NCI-H146 treated with DMSO at 0.1 percent for 48 hours (cell line): ENCODE data around the gene SYDE1.
"Not testable (repeated sequence)": the region's sequence is repeated elsewhere in the genome, so short reads cannot be mapped to it uniquely, and the experiment has no call there.

Experiments used
- DNase-seq: peaks from one replicate; lab custom pipeline; 2025; ENCODE audit not compliant: unreplicated experiment; lab: John Stamatoyannopoulos, UW

Gene SYDE1

GRCh38 chr19:15107061-15108010 lies at the start of gene SYDE1:
Gene SYDE1 (plus strand): TSS chr19:15107401. CDS start chr19:15107434, 33 bp downstream.
- no peak for DNase-seq

GRCh38 chr19:15062036-15062435 lies 45.2 kb upstream of the SYDE1 start:
- no peak for DNase-seq

GRCh38 chr19:15070386-15070785 lies 36.8 kb upstream of the SYDE1 start:
- DNase-seq: not testable (repeated sequence)

GRCh38 chr19:15072930-15073647 lies 34.1 kb upstream of the SYDE1 start:
- DNase-seq: no peak

- no peak for DNase-seq
These were observed 32.8 kb upstream of the SYDE1 start for GRCh38 chr19:15074371-15074770.

- DNase-seq: no peak
These were observed 31.4 kb upstream of the SYDE1 start for GRCh38 chr19:15075806-15076205.

GRCh38 chr19:15080002-15080401 lies 27.2 kb upstream of the SYDE1 start:
- DNase-seq: not testable (repeated sequence)

GRCh38 chr19:15081911-15082310 lies 25.3 kb upstream of the SYDE1 start, which contains the start of gene OR1I1:
Gene OR1I1 (plus strand): TSS chr19:15082211. CDS start chr19:15087066, 4,855 bp downstream.
- DNase-seq: no peak

- DNase-seq: no peak
These were observed 20.0 kb upstream of the SYDE1 start for GRCh38 chr19:15087182-15087581.

GRCh38 chr19:15091918-15092753 lies 15.1 kb upstream of the SYDE1 start:
- peak; percentile 60 for DNase-seq

- no peak for DNase-seq
These were observed 14.2 kb upstream of the SYDE1 start for GRCh38 chr19:15093001-15093400.

GRCh38 chr19:15096223-15096622 lies 11.0 kb upstream of the SYDE1 start:
- no peak for DNase-seq

GRCh38 chr19:15097980-15098379 lies 9.2 kb upstream of the SYDE1 start:
- DNase-seq: not testable (repeated sequence)

- no peak for DNase-seq
These were observed 8.7 kb upstream of the SYDE1 start for GRCh38 chr19:15098460-15098859.

- DNase-seq: no peak
These were observed 8.1 kb upstream of the SYDE1 start for GRCh38 chr19:15099017-15099582.

- DNase-seq: no peak
These were observed 5.6 kb upstream of the SYDE1 start for GRCh38 chr19:15101479-15102082.

GRCh38 chr19:15104003-15104402 lies 3.2 kb upstream of the SYDE1 start:
- DNase-seq: no peak

- DNase-seq: no peak
These were observed 2.8 kb upstream of the SYDE1 start for GRCh38 chr19:15104411-15104810.

- no peak for DNase-seq
These were observed 2.2 kb upstream of the SYDE1 start for GRCh38 chr19:15105044-15105443.

GRCh38 chr19:15108145-15108844 lies 1.1 kb downstream of the SYDE1 start:
- no peak for DNase-seq
